Measurements from ENCODE around the gene B9D1.

The B9D1 gene

GRCh38 chr17:19374136-19374535, 11.6 kb upstream of the B9D1 start:
- no peak overlapping the region for H3K4me3 ChIP-seq (ENCODE audit: low read depth, low read length)
- DNase-seq (ENCODE audit: low read depth) = no peak
- TF ChIP-seq, protein P1, sequence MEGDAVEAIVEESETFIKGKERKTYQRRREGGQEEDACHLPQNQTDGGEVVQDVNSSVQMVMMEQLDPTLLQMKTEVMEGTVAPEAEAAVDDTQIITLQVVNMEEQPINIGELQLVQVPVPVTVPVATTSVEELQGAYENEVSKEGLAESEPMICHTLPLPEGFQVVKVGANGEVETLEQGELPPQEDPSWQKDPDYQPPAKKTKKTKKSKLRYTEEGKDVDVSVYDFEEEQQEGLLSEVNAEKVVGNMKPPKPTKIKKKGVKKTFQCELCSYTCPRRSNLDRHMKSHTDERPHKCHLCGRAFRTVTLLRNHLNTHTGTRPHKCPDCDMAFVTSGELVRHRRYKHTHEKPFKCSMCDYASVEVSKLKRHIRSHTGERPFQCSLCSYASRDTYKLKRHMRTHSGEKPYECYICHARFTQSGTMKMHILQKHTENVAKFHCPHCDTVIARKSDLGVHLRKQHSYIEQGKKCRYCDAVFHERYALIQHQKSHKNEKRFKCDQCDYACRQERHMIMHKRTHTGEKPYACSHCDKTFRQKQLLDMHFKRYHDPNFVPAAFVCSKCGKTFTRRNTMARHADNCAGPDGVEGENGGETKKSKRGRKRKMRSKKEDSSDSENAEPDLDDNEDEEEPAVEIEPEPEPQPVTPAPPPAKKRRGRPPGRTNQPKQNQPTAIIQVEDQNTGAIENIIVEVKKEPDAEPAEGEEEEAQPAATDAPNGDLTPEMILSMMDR (IDR thresholded peaks at IDR 0.05; ENCODE audit: insufficient read depth, low read depth, low read length, missing control alignments) = no peak

DNA sequence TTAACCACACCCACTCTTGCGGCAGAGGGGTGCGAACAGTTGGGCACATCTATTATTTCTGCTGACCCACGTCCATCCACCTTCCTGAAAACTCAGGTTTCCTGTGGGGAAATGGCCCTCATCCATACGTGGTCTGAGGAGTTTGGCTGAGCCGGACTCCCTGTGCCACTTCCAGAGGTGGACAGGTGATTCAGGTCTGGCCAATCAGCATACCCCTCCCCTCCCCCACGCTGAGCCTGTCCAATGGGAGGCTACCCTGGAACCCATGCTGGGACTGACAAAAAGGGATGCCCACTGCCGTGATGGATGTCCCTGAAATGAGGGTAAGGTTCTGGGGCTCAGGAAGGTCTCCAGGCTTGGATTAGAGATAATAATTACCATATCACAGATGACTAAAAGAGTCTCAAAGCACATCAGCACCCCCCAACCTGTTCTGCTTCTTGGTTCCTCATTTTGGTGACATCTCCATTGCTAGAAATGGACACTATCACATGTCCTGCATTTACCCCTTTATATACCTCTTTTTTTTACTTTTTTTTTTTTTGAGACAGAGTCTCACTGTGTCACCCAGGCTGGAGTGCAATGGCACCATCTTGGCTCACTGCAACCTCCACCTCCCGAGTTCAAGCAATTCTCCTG, 10.5 kb upstream of the B9D1 start:
- DNase-seq (ENCODE audit: low read depth) = no peak
- TF ChIP-seq, protein P1 (IDR thresholded peaks at IDR 0.05; ENCODE audit: insufficient read depth, low read depth, low read length, missing control alignments) = no peak
- H3K4me3 ChIP-seq (ENCODE audit: low read depth, low read length) = no peak overlapping the region

DNA sequence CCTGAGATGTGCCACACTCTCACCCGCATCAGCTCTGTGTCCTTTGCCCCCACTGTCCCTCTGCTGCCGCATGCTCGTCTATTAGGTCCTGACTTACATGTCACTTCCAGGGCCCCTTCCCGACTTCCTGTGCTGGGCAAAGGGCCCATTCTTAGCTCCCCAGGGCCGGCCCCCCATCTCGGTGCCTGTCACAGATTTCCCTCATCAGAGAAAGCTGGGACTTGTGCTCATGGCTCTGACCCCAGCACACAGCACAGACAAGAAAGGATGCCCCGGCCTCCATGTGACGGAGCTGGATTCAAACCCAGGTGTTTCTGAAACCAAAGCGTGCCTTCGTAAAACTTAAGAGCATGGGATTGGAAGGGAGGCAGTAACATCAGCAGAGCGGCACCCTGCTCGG, 9.9 kb upstream of the B9D1 start:
- H3K4me3 ChIP-seq (ENCODE audit: low read depth, low read length) = no peak overlapping the region
- TF ChIP-seq, protein P1 (IDR thresholded peaks at IDR 0.05; ENCODE audit: insufficient read depth, low read depth, low read length, missing control alignments) = no peak
- no peak for DNase-seq (ENCODE audit: low read depth)

- TF ChIP-seq, protein P1 (IDR thresholded peaks at IDR 0.05; ENCODE audit: insufficient read depth, low read depth, low read length, missing control alignments) = no peak
- DNase-seq (ENCODE audit: low read depth) = no peak
- no peak overlapping the region for H3K4me3 ChIP-seq (ENCODE audit: low read depth, low read length)
Observed at GRCh38 chr17:19372011-19372370, 9.5 kb upstream of the B9D1 start.

GRCh38 chr17:19371259-19372010, 8.9 kb upstream of the B9D1 start:
- DNase-seq (ENCODE audit: low read depth) = peak; percentile 24
- TF ChIP-seq, protein P1 (IDR thresholded peaks at IDR 0.05; ENCODE audit: insufficient read depth, low read depth, low read length, missing control alignments) = no peak
- H3K4me3 ChIP-seq (ENCODE audit: low read depth, low read length) = no peak overlapping the region

GRCh38 chr17:19370493-19370960, 8.0 kb upstream of the B9D1 start:
- TF ChIP-seq, protein P1 (IDR thresholded peaks at IDR 0.05; ENCODE audit: insufficient read depth, low read depth, low read length, missing control alignments) = no peak
- peak; percentile 78 for DNase-seq (ENCODE audit: low read depth)
- H3K4me3 ChIP-seq (ENCODE audit: low read depth, low read length) = no peak overlapping the region
